ENCODE data around the gene FMR1NB. TPM values are rescaled to one million over a fixed set of nuclear protein-coding genes. Genes with fewer than 3 reads are reported as not detected.

FMR1NB gene, protein sequence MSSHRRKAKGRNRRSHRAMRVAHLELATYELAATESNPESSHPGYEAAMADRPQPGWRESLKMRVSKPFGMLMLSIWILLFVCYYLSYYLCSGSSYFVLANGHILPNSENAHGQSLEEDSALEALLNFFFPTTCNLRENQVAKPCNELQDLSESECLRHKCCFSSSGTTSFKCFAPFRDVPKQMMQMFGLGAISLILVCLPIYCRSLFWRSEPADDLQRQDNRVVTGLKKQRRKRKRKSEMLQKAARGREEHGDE
- not detected for total RNA-seq

DNA sequence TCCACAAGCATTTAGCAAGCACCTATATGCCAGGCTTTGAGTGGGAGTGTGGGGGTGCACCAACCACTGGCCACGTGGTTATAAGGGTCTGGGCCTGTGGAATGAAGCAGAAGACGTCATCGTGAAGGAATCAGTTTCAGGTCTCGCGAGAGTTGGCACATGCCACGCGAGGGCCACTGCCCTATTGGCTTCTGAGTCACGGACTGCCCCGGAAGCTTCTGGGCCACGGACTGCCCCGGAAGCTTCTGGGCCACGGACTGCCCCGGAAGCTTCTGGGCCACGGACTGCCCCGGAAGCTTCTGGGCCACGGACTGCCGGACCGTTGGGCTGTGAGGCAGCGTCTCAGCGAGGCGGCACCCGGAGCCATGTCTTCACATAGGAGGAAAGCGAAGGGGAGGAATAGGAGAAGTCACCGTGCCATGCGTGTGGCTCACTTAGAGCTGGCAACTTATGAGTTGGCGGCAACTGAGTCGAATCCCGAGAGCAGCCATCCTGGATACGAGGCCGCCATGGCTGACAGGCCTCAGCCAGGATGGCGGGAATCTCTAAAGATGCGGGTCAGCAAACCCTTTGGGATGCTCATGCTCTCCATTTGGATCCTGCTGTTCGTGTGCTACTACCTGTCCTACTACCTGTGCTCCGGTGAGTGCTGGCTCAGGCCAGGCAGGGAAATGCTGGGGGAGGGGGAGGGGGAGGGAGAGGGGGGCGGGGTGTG lies at the start of gene FMR1NB:
FMR1NB (plus strand) TSS at position 300 of the 715 bp plus-strand sequence; CDS start at position 366, 66 bp downstream.
- no peaks in the 10 kb centered on the region for H3K27me3 Mint-ChIP-seq
- no peaks in the 10 kb centered on the region for H3K4me1 Mint-ChIP-seq
- H3K36me3 Mint-ChIP-seq, result no peaks in the 10 kb centered on the region
- no peak within 1 kb of the TSS for H3K27ac Mint-ChIP-seq
- no peak for DNase-seq
- no peak within 1 kb of the TSS for H3K4me3 Mint-ChIP-seq
- H3K9me3 Mint-ChIP-seq, result peaks cover 2% of the 10 kb centered on the region

DNA sequence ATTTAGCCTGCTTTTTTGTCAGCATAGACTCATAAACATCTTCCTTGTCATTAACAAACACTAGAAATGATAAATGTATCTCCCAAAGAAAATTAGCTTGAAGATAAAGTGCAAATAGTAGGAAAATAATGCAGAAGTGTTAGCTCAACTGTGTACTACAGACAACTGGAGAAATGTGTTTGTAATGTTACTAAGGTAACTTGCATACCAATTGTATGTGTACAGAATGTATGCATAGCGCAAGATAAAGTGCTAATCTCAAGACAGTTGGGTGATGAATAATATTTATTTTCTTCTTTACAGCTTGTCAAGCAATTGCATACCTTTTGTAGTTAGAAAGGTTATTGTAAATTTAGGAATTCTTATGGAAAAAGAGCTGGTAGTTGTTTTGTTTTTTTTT lies 47.3 kb upstream of the FMR1NB start:
- Mint-ChIP-seq H3K4me1 (no peaks in the 10 kb centered on the region), H3K4me3 (no peak overlapping the region), H3K27ac (no peak overlapping the region), H3K36me3 (peaks cover 2% of the 10 kb centered on the region), H3K9me3 (no peaks in the 10 kb centered on the region), H3K27me3 (no peaks in the 10 kb centered on the region)
- no peak for DNase-seq

DNA sequence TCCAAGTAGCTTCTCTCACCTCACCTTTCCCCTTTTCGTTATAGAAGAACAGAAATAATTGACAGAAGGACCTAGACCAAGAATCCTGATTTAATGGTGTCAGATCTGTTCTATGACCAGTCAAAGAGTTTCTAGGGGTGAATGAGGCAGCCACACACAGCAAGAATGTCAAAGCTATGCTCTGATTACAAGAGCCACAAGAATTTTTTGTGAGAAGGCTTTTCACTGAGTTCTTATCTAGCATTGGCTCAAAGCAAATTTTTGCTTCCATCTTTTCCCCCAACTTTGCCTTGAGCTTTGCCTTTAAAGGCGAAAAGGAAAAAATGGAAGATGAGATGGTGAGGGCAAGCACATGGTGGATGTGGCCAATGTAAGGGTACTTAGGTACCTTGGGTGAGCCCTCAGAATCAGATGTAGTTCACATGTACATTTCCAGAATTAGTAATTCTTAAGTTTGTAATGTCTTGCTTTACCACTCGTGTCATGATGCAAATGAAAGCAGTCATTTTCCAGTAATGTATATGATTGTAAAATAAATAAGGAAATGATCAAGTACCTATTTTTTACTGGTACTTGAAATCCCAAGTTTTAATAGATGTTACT lies 45.9 kb upstream of the FMR1NB start:
- H3K27me3 Mint-ChIP-seq, result no peaks in the 10 kb centered on the region
- no peak overlapping the region for H3K4me3 Mint-ChIP-seq
- no peaks in the 10 kb centered on the region for H3K4me1 Mint-ChIP-seq
- H3K27ac Mint-ChIP-seq, result no peak overlapping the region
- no peaks in the 10 kb centered on the region for H3K36me3 Mint-ChIP-seq
- no peaks in the 10 kb centered on the region for H3K9me3 Mint-ChIP-seq
- DNase-seq, result no peak

DNA sequence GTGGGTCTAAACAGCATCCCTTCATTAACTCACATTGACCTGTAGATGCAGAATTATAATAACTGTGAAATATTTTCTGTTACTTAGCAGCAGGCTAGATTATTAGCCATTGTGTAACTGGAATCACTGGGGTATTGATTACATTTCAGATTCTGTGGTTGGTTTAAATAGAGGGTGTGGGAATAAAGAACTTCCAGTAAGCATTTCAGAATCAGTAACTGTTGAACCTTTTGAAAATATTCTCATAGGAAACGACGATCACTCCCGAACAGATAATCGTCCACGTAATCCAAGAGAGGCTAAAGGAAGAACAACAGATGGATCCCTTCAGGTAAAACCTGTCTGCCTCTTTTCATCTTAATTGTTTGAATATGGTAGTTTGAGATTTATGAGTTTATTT lies 35.9 kb upstream of the FMR1NB start:
- no peak overlapping the region for H3K27ac Mint-ChIP-seq
- H3K9me3 Mint-ChIP-seq, result no peaks in the 10 kb centered on the region
- H3K27me3 Mint-ChIP-seq, result no peaks in the 10 kb centered on the region
- peaks cover 5% of the 10 kb centered on the region for H3K36me3 Mint-ChIP-seq
- no peaks in the 10 kb centered on the region for H3K4me1 Mint-ChIP-seq
- no peak for DNase-seq
- no peak overlapping the region for H3K4me3 Mint-ChIP-seq

DNA sequence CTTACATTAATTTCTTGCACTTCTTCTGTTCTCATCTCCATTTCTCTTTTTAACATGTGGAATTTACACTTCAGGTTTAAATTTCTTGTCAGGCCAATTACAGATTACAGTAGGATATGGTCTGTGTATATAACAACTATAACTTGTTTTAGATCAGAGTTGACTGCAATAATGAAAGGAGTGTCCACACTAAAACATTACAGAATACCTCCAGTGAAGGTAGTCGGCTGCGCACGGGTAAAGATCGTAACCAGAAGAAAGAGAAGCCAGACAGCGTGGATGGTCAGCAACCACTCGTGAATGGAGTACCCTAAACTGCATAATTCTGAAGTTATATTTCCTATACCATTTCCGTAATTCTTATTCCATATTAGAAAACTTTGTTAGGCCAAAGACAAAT lies 32.6 kb upstream of the FMR1NB start:
- no peak overlapping the region for H3K4me3 Mint-ChIP-seq
- H3K27ac Mint-ChIP-seq, result no peak overlapping the region
- no peaks in the 10 kb centered on the region for H3K9me3 Mint-ChIP-seq
- H3K36me3 Mint-ChIP-seq, result peaks cover 4% of the 10 kb centered on the region
- no peaks in the 10 kb centered on the region for H3K4me1 Mint-ChIP-seq
- no peaks in the 10 kb centered on the region for H3K27me3 Mint-ChIP-seq
- no peak for DNase-seq

DNA sequence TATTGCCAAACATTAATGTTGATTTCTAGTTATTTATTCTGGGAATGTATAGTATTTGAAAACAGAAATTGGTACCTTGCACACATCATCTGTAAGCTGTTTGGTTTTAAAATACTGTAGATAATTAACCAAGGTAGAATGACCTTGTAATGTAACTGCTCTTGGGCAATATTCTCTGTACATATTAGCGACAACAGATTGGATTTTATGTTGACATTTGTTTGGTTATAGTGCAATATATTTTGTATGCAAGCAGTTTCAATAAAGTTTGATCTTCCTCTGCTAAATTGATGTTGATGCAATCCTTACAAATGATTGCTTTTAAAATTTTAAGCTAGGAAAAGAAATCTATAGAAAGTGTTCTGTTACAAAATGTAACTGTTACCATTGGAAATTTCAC lies 30.8 kb upstream of the FMR1NB start:
- no peak for DNase-seq
- no peak overlapping the region for H3K27ac Mint-ChIP-seq
- no peaks in the 10 kb centered on the region for H3K27me3 Mint-ChIP-seq
- no peak overlapping the region for H3K4me3 Mint-ChIP-seq
- H3K36me3 Mint-ChIP-seq, result peaks cover 4% of the 10 kb centered on the region
- no peaks in the 10 kb centered on the region for H3K9me3 Mint-ChIP-seq
- no peaks in the 10 kb centered on the region for H3K4me1 Mint-ChIP-seq

DNA sequence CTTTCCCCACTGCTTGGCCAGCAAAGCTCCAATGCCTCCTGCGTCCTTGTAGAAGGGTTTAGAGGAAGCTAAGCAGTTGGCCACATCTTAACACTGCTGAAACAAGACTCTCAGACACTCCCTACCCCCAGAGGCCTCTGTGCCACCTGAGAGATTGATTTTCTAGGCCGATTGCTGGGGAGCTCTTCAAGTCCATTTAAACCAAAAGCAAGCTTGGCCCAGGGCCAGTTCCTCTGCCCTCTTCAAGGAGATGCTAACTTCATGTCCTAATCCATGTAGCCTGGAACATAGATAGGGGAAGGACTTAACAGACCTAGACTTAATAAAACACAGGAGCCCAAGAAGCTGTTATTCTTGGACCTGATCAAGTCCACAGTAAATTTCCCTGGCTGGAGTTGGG lies 27.2 kb upstream of the FMR1NB start:
- H3K27ac Mint-ChIP-seq, result no peak overlapping the region
- H3K4me1 Mint-ChIP-seq, result no peaks in the 10 kb centered on the region
- H3K9me3 Mint-ChIP-seq, result no peaks in the 10 kb centered on the region
- no peak for DNase-seq
- H3K4me3 Mint-ChIP-seq, result no peak overlapping the region
- H3K27me3 Mint-ChIP-seq, result no peaks in the 10 kb centered on the region
- H3K36me3 Mint-ChIP-seq, result no peaks in the 10 kb centered on the region

DNA sequence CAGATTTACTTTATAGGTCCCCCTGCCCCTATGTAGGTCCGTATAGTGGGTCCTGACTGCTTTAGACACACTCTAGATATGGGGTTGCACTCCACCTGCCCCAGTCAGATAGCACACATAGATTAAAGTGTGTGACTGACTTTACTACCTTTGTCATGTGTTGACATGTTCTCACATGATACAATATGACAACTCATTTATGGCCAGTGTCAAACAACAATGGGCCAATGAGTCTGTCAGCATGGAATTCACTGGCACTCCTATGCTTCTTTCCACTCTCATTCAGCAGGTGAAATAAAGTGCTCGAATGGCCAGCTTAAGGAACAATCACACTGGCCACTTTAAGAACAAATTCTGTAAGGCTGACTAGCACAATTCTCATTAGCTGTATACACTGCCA lies 23.8 kb upstream of the FMR1NB start:
- H3K27me3 Mint-ChIP-seq, result no peaks in the 10 kb centered on the region
- H3K4me3 Mint-ChIP-seq, result no peak overlapping the region
- DNase-seq, result no peak
- no peak overlapping the region for H3K27ac Mint-ChIP-seq
- H3K4me1 Mint-ChIP-seq, result no peaks in the 10 kb centered on the region
- H3K36me3 Mint-ChIP-seq, result peaks cover 1% of the 10 kb centered on the region
- H3K9me3 Mint-ChIP-seq, result no peaks in the 10 kb centered on the region

DNA sequence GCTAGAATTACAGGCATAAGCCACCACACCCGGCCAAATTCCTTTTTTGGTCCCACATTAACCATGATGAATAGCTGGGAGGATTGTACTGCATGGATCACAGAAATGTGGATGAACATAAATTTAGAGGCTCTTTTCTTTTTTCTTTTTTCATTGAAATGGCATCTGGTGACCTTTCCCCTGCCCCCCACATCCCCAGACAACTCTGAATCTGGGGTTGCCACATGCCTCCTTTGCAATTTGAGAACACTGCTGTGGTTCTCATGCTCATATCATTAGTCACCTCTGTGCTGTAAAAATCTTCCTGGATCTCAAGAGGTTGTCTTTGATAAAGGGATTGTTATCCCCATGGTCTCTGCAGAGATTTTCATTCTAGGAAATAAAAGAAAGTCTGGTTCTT lies 22.8 kb upstream of the FMR1NB start:
- H3K27me3 Mint-ChIP-seq, result no peaks in the 10 kb centered on the region
- DNase-seq, result no peak
- no peak overlapping the region for H3K4me3 Mint-ChIP-seq

DNA sequence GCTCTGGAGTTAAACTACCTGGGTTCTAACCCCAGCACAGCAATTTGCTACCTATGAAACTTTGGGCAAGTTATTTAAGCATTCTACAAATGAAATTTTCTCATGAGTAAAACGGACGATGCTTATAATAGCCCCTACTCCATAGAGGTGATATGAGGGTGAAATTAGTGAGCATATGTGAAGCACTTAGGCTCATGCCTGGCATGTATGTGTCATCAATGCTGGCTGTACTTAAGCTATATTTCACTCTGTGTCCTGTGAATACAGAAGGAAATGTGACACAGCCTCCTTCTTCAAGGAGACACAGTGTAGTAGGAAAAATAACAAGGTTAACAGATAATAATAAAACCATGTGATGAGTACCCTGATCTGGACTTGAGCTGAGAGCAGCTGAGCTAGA lies 20.4 kb upstream of the FMR1NB start:
- DNase-seq, result no peak
- no peaks in the 10 kb centered on the region for H3K27me3 Mint-ChIP-seq

More for the DNA sequence above, 22.8 kb upstream of the FMR1NB start:
- H3K36me3 Mint-ChIP-seq, result peaks cover 1% of the 10 kb centered on the region
- H3K9me3 Mint-ChIP-seq, result no peaks in the 10 kb centered on the region
- no peaks in the 10 kb centered on the region for H3K4me1 Mint-ChIP-seq
- H3K27ac Mint-ChIP-seq, result no peak overlapping the region

DNA sequence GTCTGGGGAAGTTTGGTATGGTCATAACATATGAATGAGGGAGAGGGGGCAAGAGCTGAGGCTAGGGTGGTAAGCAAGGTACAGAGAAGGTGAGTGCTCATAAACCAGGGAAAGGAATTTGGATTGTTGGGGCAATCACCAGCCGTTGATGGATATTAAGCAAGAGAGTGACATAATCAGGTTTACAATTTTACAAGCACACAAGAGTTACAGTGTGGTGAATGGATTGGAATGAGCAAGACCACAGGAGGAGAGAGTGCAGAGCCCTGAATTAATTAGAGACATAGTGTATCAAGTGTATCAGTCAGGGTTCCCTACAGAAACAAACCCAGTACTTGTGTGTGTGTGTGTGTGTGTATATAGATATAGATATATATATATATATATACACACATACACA lies 18.7 kb upstream of the FMR1NB start:
- no peak overlapping the region for H3K4me3 Mint-ChIP-seq
- DNase-seq, result no peak
- H3K27ac Mint-ChIP-seq, result no peak overlapping the region
- no peaks in the 10 kb centered on the region for H3K9me3 Mint-ChIP-seq
- H3K27me3 Mint-ChIP-seq, result no peaks in the 10 kb centered on the region
- no peaks in the 10 kb centered on the region for H3K4me1 Mint-ChIP-seq
- peaks cover 1% of the 10 kb centered on the region for H3K36me3 Mint-ChIP-seq

More for the DNA sequence above, 20.4 kb upstream of the FMR1NB start:
- Mint-ChIP-seq H3K4me3 (no peak overlapping the region), H3K9me3 (no peaks in the 10 kb centered on the region), H3K36me3 (peaks cover 1% of the 10 kb centered on the region), H3K4me1 (no peaks in the 10 kb centered on the region), H3K27ac (no peak overlapping the region)

DNA sequence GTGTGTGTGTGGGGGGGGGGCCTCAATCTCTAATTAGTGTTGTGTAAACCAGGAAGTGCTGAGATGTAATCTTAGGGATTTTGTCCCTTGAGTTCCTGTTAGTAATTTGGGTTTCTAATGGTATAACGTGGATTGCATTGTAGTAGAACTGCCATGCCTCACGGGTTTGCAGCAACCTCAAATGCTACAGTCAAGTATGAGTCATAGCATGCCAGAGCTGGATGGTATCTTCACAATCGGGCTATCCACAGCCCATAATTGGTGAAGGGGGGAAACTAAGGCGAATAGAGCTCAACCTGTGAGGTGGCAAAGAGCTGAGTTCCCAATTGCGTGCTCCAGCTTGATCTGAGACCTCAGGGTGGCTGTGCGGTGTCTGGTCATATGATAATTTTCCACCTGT lies 2.2 kb upstream of the FMR1NB start:
- Mint-ChIP-seq H3K4me1 (no peaks in the 10 kb centered on the region), H3K27me3 (no peaks in the 10 kb centered on the region), H3K27ac (no peak overlapping the region), H3K4me3 (no peak overlapping the region), H3K36me3 (no peaks in the 10 kb centered on the region), H3K9me3 (no peaks in the 10 kb centered on the region)
- DNase-seq, result no peak

DNA sequence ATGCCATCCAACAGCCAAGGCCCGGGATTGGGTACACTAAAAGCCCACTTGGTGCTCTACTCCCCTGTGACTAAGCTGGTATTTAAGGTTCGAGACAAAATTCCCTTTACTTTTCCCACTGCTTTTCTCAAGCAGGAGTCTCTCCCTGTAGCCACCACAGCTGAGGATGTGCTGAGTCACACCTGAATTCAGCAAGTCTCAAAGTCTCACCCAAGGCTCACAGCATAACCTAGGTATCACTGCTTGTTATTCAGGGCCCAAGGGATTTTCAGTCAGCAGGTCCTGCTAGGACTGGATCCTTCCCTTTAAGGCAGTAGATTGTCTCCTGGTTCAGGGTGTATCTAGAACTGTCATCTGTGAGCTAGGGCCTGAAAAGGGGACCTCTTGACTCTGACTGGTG lies 39.2 kb downstream of the FMR1NB start:
- Mint-ChIP-seq H3K36me3 (no peaks in the 10 kb centered on the region), H3K27me3 (no peaks in the 10 kb centered on the region), H3K4me3 (no peak overlapping the region), H3K9me3 (peaks cover 6% of the 10 kb centered on the region), H3K4me1 (no peaks in the 10 kb centered on the region), H3K27ac (no peak overlapping the region)
- DNase-seq, result no peak

DNA sequence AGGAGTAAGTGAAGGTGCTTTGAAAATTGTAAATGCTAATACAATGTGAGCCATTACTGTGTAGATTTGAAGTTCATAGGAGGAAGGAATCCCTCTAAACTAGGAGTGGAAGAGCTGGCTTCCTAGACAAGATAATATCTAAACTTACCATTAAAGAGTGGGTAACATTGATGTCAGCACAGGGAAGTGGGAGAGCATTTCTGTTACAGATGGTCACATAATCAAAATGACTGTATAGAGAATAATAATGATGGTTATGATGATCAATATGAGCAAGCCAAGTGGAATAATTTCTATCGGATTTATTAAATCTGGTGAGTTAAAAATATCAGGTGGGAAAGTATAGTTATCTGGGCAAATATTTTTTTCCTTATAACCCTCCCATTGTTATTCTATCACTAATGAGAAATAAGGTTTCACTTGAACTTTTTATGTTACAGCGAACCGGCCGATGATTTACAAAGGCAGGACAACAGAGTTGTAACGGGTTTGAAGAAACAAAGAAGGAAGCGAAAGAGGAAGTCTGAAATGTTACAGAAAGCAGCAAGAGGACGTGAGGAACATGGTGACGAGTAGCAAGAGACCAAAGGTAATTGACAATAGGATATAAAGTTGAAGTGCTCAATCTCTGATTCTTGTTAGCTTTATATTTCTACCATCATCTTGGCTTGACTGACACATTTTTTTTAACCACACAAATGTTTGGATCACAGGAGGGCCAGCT lies 43.5 kb downstream of the FMR1NB start:
- no peaks in the 10 kb centered on the region for H3K27me3 Mint-ChIP-seq

DNA sequence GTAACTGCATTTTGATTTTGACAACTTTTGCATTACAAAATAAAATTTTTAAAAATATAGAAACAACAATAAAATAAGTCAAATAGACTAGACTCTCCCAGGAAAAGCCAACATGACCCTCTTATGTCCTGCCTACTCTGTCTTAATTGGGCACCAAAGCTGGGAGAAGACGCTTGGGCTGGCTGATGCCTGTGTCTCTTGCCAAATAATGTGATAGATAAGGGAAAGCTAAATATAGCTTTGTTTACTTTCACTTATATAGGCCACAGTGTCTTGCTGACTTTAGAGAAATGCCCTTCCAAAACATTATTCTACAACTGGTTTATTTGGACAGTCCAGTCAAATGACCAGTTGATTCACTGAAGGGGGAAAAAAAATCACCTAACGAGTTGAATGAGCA lies 54.2 kb downstream of the FMR1NB start:
- H3K27me3 Mint-ChIP-seq, result no peaks in the 10 kb centered on the region
- H3K9me3 Mint-ChIP-seq, result no peaks in the 10 kb centered on the region
- H3K4me1 Mint-ChIP-seq, result no peaks in the 10 kb centered on the region
- H3K27ac Mint-ChIP-seq, result no peak overlapping the region
- no peak for DNase-seq
- H3K36me3 Mint-ChIP-seq, result no peaks in the 10 kb centered on the region
- no peak overlapping the region for H3K4me3 Mint-ChIP-seq

More for the DNA sequence above, 43.5 kb downstream of the FMR1NB start:
- Mint-ChIP-seq H3K36me3 (no peaks in the 10 kb centered on the region), H3K27ac (no peak overlapping the region), H3K9me3 (no peaks in the 10 kb centered on the region), H3K4me1 (no peaks in the 10 kb centered on the region), H3K4me3 (no peak overlapping the region)
- no peak for DNase-seq

Data from activated naive CD8-positive, alpha-beta T cell treated with anti-CD3 and anti-CD28 coated beads for 36 hours (primary cell).